ENCODE measurements around the gene CXorf58. TPM values are rescaled to one million over a fixed set of nuclear protein-coding genes. Genes with fewer than 3 reads are reported as not detected.
"Not testable (repeated sequence)": the region's sequence is repeated elsewhere in the genome, so short reads cannot be mapped to it uniquely, and the experiment has no call there.

CXorf58 gene
- total RNA-seq, 1 donor: not detected

GRCh38 chrX:23887918-23888317 is 19.9 kb upstream of the CXorf58 start:
- Histone ChIP-seq H3K9me3 (ENCODE audit: low read depth, low read length) (no peaks in the 10 kb centered on the region), H3K27me3 (ENCODE audit: insufficient read depth, low read length) (no peaks in the 10 kb centered on the region), H4K20me1 (ENCODE audit: insufficient read depth, low read length) (no peaks in the 10 kb centered on the region), H3K4me1 (ENCODE audit: insufficient read depth, low read length) (peaks cover 18% of the 10 kb centered on the region), H3K36me3 (ENCODE audit: insufficient read depth, low read length) (no peaks in the 10 kb centered on the region), H3K4me3 (ENCODE audit: insufficient read depth, low read length) (no peak overlapping the region), H3K27ac (ENCODE audit: low read depth, low read length) (no peak overlapping the region), H2AFZ (ENCODE audit: low read length) (no peak overlapping the region), H3K4me2 (ENCODE audit: insufficient read depth, low read length) (no peak overlapping the region), H3K79me2 (ENCODE audit: insufficient read depth, low read length) (no peaks in the 10 kb centered on the region)
- DNase-seq (ENCODE audit: insufficient read length, low spot score, missing footprints): no peak
- TF ChIP-seq CTCF (IDR thresholded peaks at IDR 0.05; ENCODE audit: extremely low read depth, low read depth, low read length): no peak

- TF ChIP-seq CTCF (IDR thresholded peaks at IDR 0.05; ENCODE audit: extremely low read depth, low read depth, low read length): no peak
- Histone ChIP-seq H3K27ac (ENCODE audit: low read depth, low read length) (peak overlapping the region; percentile 79), H3K27me3 (ENCODE audit: insufficient read depth, low read length) (no peaks in the 10 kb centered on the region)
Measured at GRCh38 chrX:23888887-23889501, 18.8 kb upstream of the CXorf58 start.

GRCh38 chrX:23890933-23891332 is 16.9 kb upstream of the CXorf58 start:
- Histone ChIP-seq H3K27me3 (ENCODE audit: insufficient read depth, low read length) (no peaks in the 10 kb centered on the region), H3K4me1 (ENCODE audit: insufficient read depth, low read length) (no peaks in the 10 kb centered on the region), H3K4me3 (ENCODE audit: insufficient read depth, low read length) (no peak overlapping the region), H4K20me1 (ENCODE audit: insufficient read depth, low read length) (no peaks in the 10 kb centered on the region), H3K36me3 (ENCODE audit: insufficient read depth, low read length) (no peaks in the 10 kb centered on the region), H3K9me3 (ENCODE audit: low read depth, low read length) (no peaks in the 10 kb centered on the region), H3K4me2 (ENCODE audit: insufficient read depth, low read length) (no peak overlapping the region), H2AFZ (ENCODE audit: low read length) (no peak overlapping the region), H3K27ac (ENCODE audit: low read depth, low read length) (no peak overlapping the region), H3K79me2 (ENCODE audit: insufficient read depth, low read length) (no peaks in the 10 kb centered on the region)
- DNase-seq (ENCODE audit: insufficient read length, low spot score, missing footprints): no peak
- no peak for TF ChIP-seq CTCF (IDR thresholded peaks at IDR 0.05; ENCODE audit: extremely low read depth, low read depth, low read length)

More at GRCh38 chrX:23888887-23889501, 18.8 kb upstream of the CXorf58 start:
- Histone ChIP-seq H2AFZ (ENCODE audit: low read length) (no peak overlapping the region), H3K4me3 (ENCODE audit: insufficient read depth, low read length) (no peak overlapping the region), H3K36me3 (ENCODE audit: insufficient read depth, low read length) (no peaks in the 10 kb centered on the region), H4K20me1 (ENCODE audit: insufficient read depth, low read length) (no peaks in the 10 kb centered on the region), H3K9me3 (ENCODE audit: low read depth, low read length) (no peaks in the 10 kb centered on the region), H3K4me2 (ENCODE audit: insufficient read depth, low read length) (peak overlapping the region; percentile 73), H3K4me1 (ENCODE audit: insufficient read depth, low read length) (peaks cover 9% of the 10 kb centered on the region), H3K79me2 (ENCODE audit: insufficient read depth, low read length) (no peaks in the 10 kb centered on the region)
- DNase-seq (ENCODE audit: insufficient read length, low spot score, missing footprints): no peak

- H2AFZ ChIP-seq (ENCODE audit: low read length); H3K79me2 ChIP-seq (ENCODE audit: insufficient read depth, low read length); H3K36me3 ChIP-seq (ENCODE audit: insufficient read depth, low read length); H3K27me3 ChIP-seq (ENCODE audit: insufficient read depth, low read length); H3K9me3 ChIP-seq (ENCODE audit: low read depth, low read length); H3K27ac ChIP-seq (ENCODE audit: low read depth, low read length); H3K4me3 ChIP-seq (ENCODE audit: insufficient read depth, low read length); H4K20me1 ChIP-seq (ENCODE audit: insufficient read depth, low read length); H3K4me2 ChIP-seq (ENCODE audit: insufficient read depth, low read length); DNase-seq (ENCODE audit: insufficient read length, low spot score, missing footprints): not testable (repeated sequence)
- H3K4me1 ChIP-seq (ENCODE audit: insufficient read depth, low read length): peaks cover 23% of the 10 kb centered on the region
Measured at GRCh38 chrX:23894993-23895392, 12.8 kb upstream of the CXorf58 start.

- Histone ChIP-seq H3K4me1 (ENCODE audit: insufficient read depth, low read length) (peaks cover 31% of the 10 kb centered on the region), H2AFZ (ENCODE audit: low read length) (peak overlapping the region; percentile 22), H3K27ac (ENCODE audit: low read depth, low read length) (peak overlapping the region; percentile 45)
- not testable (repeated sequence) for DNase-seq (ENCODE audit: insufficient read length, low spot score, missing footprints); H3K9me3 ChIP-seq (ENCODE audit: low read depth, low read length); H3K4me3 ChIP-seq (ENCODE audit: insufficient read depth, low read length); H3K27me3 ChIP-seq (ENCODE audit: insufficient read depth, low read length); H3K79me2 ChIP-seq (ENCODE audit: insufficient read depth, low read length); H3K4me2 ChIP-seq (ENCODE audit: insufficient read depth, low read length); H4K20me1 ChIP-seq (ENCODE audit: insufficient read depth, low read length); H3K36me3 ChIP-seq (ENCODE audit: insufficient read depth, low read length)
Measured at GRCh38 chrX:23896539-23896938, 11.3 kb upstream of the CXorf58 start.

All from osteoblast (primary cell).